Activated CD8-positive, alpha-beta memory T cell treated with anti-CD3 and anti-CD28 coated beads, Interleukin-2, amount 50 U/mL, for 1 hour (primary cell): ENCODE results near the gene TPGS2.
"Not testable (repeated sequence)": the region's sequence is repeated elsewhere in the genome, so short reads cannot be mapped to it uniquely, and the experiment has no call there.

Source experiments
- DNase-seq: peaks from one replicate; pipeline ENCODE4 v3.0.0-alpha.2; 2020; ENCODE audit errors: extremely low read depth

Gene TPGS2

GRCh38 chr18:36825526-36825925 is 3.3 kb downstream of the TPGS2 start:
- DNase-seq = no peak

GRCh38 chr18:36821681-36822080 is 7.1 kb downstream of the TPGS2 start:
- DNase-seq = no peak

GRCh38 chr18:36819621-36820020 is 9.2 kb downstream of the TPGS2 start:
- no peak for DNase-seq

GRCh38 chr18:36818652-36819051 is 10.2 kb downstream of the TPGS2 start:
- DNase-seq = no peak

- DNase-seq = no peak
These were observed 11.8 kb downstream of the TPGS2 start for GRCh38 chr18:36817039-36817438.

GRCh38 chr18:36816096-36816495 is 12.7 kb downstream of the TPGS2 start:
- not testable (repeated sequence) for DNase-seq

GRCh38 chr18:36814994-36815393 is 13.8 kb downstream of the TPGS2 start:
- no peak for DNase-seq

GRCh38 chr18:36813824-36814223 is 15.0 kb downstream of the TPGS2 start:
- DNase-seq = no peak

- no peak for DNase-seq
These were observed 15.6 kb downstream of the TPGS2 start for GRCh38 chr18:36813101-36813775.

- no peak for DNase-seq
These were observed 16.1 kb downstream of the TPGS2 start for GRCh38 chr18:36812678-36813077.

GRCh38 chr18:36811955-36812354 is 16.8 kb downstream of the TPGS2 start:
- DNase-seq = no peak

- no peak for DNase-seq
These were observed 17.4 kb downstream of the TPGS2 start for GRCh38 chr18:36811430-36811829.

- DNase-seq = no peak
These were observed 19.0 kb downstream of the TPGS2 start for GRCh38 chr18:36809590-36810381.

GRCh38 chr18:36808681-36809080 is 20.1 kb downstream of the TPGS2 start:
- DNase-seq = no peak

GRCh38 chr18:36805105-36805504 is 23.7 kb downstream of the TPGS2 start:
- no peak for DNase-seq

GRCh38 chr18:36798738-36799473 is 29.9 kb downstream of the TPGS2 start:
- no peak for DNase-seq

- no peak for DNase-seq
These were observed 36.0 kb downstream of the TPGS2 start for GRCh38 chr18:36792634-36793283.

- DNase-seq = no peak
These were observed 42.1 kb downstream of the TPGS2 start for GRCh38 chr18:36786686-36787085.

GRCh38 chr18:36783792-36784191 is 45.0 kb downstream of the TPGS2 start:
- DNase-seq = no peak

GRCh38 chr18:36782710-36783109 is 46.1 kb downstream of the TPGS2 start:
- DNase-seq = no peak

- no peak for DNase-seq
These were observed 48.1 kb downstream of the TPGS2 start for GRCh38 chr18:36780748-36781147.

- DNase-seq = no peak
These were observed 51.2 kb downstream of the TPGS2 start for GRCh38 chr18:36777566-36777965.
